Fibroblast of villous mesenchyme (primary cell): ENCODE measurements around the gene PLEKHD1. TPM values are rescaled to one million over a fixed set of nuclear protein-coding genes. Genes with fewer than 3 reads are reported as not detected.
A peak's percentile ranks its signal among the peaks of the same experiment; 100 is the strongest.

ENCODE experiments used
- DNase-seq: peaks from one replicate; pipeline ENCODE4 v3.0.0-alpha.2; 2010; ENCODE audit warnings: low read depth
- H3K4me3 ChIP-seq: 2 replicates; pipeline ENCODE4 v1.5.1; 2011; ENCODE audit warnings: low read depth, mild to moderate bottlenecking, low read length
- total RNA-seq: library from RNA; depleted of rRNA; stranded (reverse); fragments of >200 nt; gene quantifications from 2 replicates; pipeline ENCODE4 v1.2.3, GENCODE V29; 2012
- TF ChIP-seq, protein P1 (sequence below): IDR thresholded peaks from 2 replicates; pipeline ENCODE4 v1.5.1; 2012; ENCODE audit warnings: low read depth, mild to moderate bottlenecking, low read length; ENCODE audit not compliant: insufficient read depth

The PLEKHD1 gene
- total RNA-seq, 1 donor = not detected

GRCh38 chr14:69481815-69482568 lies 2.5 kb upstream of the PLEKHD1 start:
- DNase-seq = no peak
- TF ChIP-seq, protein P1, sequence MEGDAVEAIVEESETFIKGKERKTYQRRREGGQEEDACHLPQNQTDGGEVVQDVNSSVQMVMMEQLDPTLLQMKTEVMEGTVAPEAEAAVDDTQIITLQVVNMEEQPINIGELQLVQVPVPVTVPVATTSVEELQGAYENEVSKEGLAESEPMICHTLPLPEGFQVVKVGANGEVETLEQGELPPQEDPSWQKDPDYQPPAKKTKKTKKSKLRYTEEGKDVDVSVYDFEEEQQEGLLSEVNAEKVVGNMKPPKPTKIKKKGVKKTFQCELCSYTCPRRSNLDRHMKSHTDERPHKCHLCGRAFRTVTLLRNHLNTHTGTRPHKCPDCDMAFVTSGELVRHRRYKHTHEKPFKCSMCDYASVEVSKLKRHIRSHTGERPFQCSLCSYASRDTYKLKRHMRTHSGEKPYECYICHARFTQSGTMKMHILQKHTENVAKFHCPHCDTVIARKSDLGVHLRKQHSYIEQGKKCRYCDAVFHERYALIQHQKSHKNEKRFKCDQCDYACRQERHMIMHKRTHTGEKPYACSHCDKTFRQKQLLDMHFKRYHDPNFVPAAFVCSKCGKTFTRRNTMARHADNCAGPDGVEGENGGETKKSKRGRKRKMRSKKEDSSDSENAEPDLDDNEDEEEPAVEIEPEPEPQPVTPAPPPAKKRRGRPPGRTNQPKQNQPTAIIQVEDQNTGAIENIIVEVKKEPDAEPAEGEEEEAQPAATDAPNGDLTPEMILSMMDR = no peak
- H3K4me3 ChIP-seq = no peak overlapping the region

- TF ChIP-seq, protein P1 = no peak
- DNase-seq = peak; percentile 7
- H3K4me3 ChIP-seq = no peak overlapping the region
Observed at GRCh38 chr14:69483765-69484443, 624 bp upstream of the PLEKHD1 start.

GRCh38 chr14:69485315-69485660 lies 760 bp downstream of the PLEKHD1 start:
- no peak overlapping the region for H3K4me3 ChIP-seq
- TF ChIP-seq, protein P1 = no peak
- DNase-seq = no peak

DNA sequence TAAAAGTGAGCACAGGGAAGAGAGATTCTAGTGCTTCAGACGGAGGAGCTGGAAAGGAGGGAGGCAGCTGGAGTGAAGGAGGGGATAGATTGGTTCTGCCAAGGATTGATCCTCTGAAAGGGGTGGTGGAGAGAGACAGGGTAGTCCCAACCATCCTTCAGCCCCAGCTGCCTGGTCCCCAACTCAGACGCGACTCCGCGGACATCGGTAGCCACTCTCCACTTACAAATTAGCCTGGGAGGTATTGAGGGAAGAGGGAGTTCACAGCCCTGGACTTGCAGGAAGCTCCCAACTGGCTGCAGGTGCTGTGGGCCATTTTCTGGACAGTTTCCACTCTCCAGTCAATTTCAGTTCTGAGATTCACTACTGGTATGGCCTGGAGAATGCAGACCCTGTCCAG lies 1.2 kb downstream of the PLEKHD1 start:
- H3K4me3 ChIP-seq = no peak overlapping the region
- DNase-seq = no peak
- TF ChIP-seq, protein P1 = no peak

GRCh38 chr14:69487226-69487625 lies 2.7 kb downstream of the PLEKHD1 start:
- TF ChIP-seq, protein P1 = no peak
- no peak for DNase-seq
- no peak overlapping the region for H3K4me3 ChIP-seq

DNA sequence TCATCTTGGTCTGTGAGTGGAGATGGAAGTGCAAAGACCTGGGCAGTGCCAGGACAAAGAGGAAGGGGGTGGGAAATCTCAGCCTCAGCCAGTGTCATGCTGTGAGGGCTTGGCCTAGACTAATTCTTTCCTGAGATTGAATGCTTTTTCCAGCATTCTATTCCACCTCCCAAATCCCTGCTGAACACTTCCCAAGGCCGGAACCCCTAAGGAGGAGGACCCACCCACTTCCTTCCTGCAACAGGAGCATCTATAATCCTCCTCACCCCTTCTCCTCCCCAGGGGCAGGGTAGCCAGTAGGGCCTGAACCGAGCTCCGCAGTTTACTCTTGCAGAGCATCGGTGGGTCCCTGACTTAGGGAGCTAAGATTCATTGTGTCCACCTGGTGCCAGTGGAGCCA lies 3.2 kb downstream of the PLEKHD1 start:
- DNase-seq = no peak

More for the DNA sequence above, 3.2 kb downstream of the PLEKHD1 start:
- H3K4me3 ChIP-seq = no peak overlapping the region
- TF ChIP-seq, protein P1 = no peak
